ENCODE data around the gene COMMD9.

COMMD9 gene

GRCh38 chr11:36317992-36318391 is 28.8 kb upstream of the COMMD9 start:
- no peaks in the 10 kb centered on the region for H3K79me2 ChIP-seq (ENCODE audit: low read length)
- H3K9me3 ChIP-seq (replicated peaks; ENCODE audit: insufficient read depth, low read length): no peaks in the 10 kb centered on the region
- no peaks in the 10 kb centered on the region for H3K4me1 ChIP-seq (ENCODE audit: low read length)
- H3K4me3 ChIP-seq (ENCODE audit: low read length): no peak overlapping the region
- H3K36me3 ChIP-seq (replicated peaks; ENCODE audit: insufficient read depth, low read length): no peaks in the 10 kb centered on the region
- no peaks in the 10 kb centered on the region for H3K9me2 ChIP-seq (replicated peaks; ENCODE audit: insufficient read depth, low read length)
- no peak overlapping the region for H2AFZ ChIP-seq (ENCODE audit: low read length)
- no peak overlapping the region for H3K4me2 ChIP-seq (ENCODE audit: low read depth, low read length)
- H4K20me1 ChIP-seq (ENCODE audit: insufficient read depth, low read length): no peaks in the 10 kb centered on the region
- TF ChIP-seq CTCF (IDR thresholded peaks at IDR 0.05; ENCODE audit: low read length) (no peak), EZH2phosphoT487 (IDR thresholded peaks at IDR 0.05; ENCODE audit: low read length) (no peak), EZH2 (optimal IDR thresholded peaks at IDR 0.05; ENCODE audit: low read depth, low read length) (no peak)
- H3K9ac ChIP-seq (ENCODE audit: low read length): no peak overlapping the region
- no peak overlapping the region for H3K27ac ChIP-seq (ENCODE audit: low read length)
- H3K27me3 ChIP-seq (replicated peaks; ENCODE audit: insufficient read depth, low read length): no peaks in the 10 kb centered on the region
- H3F3A ChIP-seq (ENCODE audit: insufficient read depth, low read length): no peaks in the 10 kb centered on the region
- no peak for DNase-seq

GRCh38 chr11:36316049-36316448 is 26.8 kb upstream of the COMMD9 start:
- no peak overlapping the region for H2AFZ ChIP-seq (ENCODE audit: low read length)
- no peak overlapping the region for H3K4me2 ChIP-seq (ENCODE audit: low read depth, low read length)
- H3K27ac ChIP-seq (ENCODE audit: low read length): no peak overlapping the region
- H3F3A ChIP-seq (ENCODE audit: insufficient read depth, low read length): no peaks in the 10 kb centered on the region
- H3K79me2 ChIP-seq (ENCODE audit: low read length): no peaks in the 10 kb centered on the region
- no peaks in the 10 kb centered on the region for H3K9me3 ChIP-seq (replicated peaks; ENCODE audit: insufficient read depth, low read length)
- no peaks in the 10 kb centered on the region for H3K36me3 ChIP-seq (replicated peaks; ENCODE audit: insufficient read depth, low read length)
- DNase-seq: no peak
- no peaks in the 10 kb centered on the region for H3K4me1 ChIP-seq (ENCODE audit: low read length)
- H3K9me2 ChIP-seq (replicated peaks; ENCODE audit: insufficient read depth, low read length): no peaks in the 10 kb centered on the region
- no peak for TF ChIP-seq EZH2phosphoT487 (IDR thresholded peaks at IDR 0.05; ENCODE audit: low read length)
- no peak for TF ChIP-seq EZH2 (optimal IDR thresholded peaks at IDR 0.05; ENCODE audit: low read depth, low read length)
- no peak for TF ChIP-seq CTCF (IDR thresholded peaks at IDR 0.05; ENCODE audit: low read length)
- no peak overlapping the region for H3K9ac ChIP-seq (ENCODE audit: low read length)
- H3K4me3 ChIP-seq (ENCODE audit: low read length): no peak overlapping the region
- no peaks in the 10 kb centered on the region for H4K20me1 ChIP-seq (ENCODE audit: insufficient read depth, low read length)
- no peaks in the 10 kb centered on the region for H3K27me3 ChIP-seq (replicated peaks; ENCODE audit: insufficient read depth, low read length)

- Histone ChIP-seq H3K36me3 (replicated peaks; ENCODE audit: insufficient read depth, low read length) (no peaks in the 10 kb centered on the region), H3K9ac (ENCODE audit: low read length) (no peak overlapping the region), H3F3A (ENCODE audit: insufficient read depth, low read length) (no peaks in the 10 kb centered on the region), H3K27ac (ENCODE audit: low read length) (no peak overlapping the region), H2AFZ (ENCODE audit: low read length) (no peak overlapping the region), H3K79me2 (ENCODE audit: low read length) (no peaks in the 10 kb centered on the region), H3K4me2 (ENCODE audit: low read depth, low read length) (no peak overlapping the region), H3K9me3 (replicated peaks; ENCODE audit: insufficient read depth, low read length) (no peaks in the 10 kb centered on the region), H3K4me1 (ENCODE audit: low read length) (no peaks in the 10 kb centered on the region), H3K9me2 (replicated peaks; ENCODE audit: insufficient read depth, low read length) (no peaks in the 10 kb centered on the region), H3K27me3 (replicated peaks; ENCODE audit: insufficient read depth, low read length) (no peaks in the 10 kb centered on the region), H4K20me1 (ENCODE audit: insufficient read depth, low read length) (no peaks in the 10 kb centered on the region), H3K4me3 (ENCODE audit: low read length) (no peak overlapping the region)
- TF ChIP-seq CTCF (IDR thresholded peaks at IDR 0.05; ENCODE audit: low read length) (no peak), EZH2phosphoT487 (IDR thresholded peaks at IDR 0.05; ENCODE audit: low read length) (no peak), EZH2 (optimal IDR thresholded peaks at IDR 0.05; ENCODE audit: low read depth, low read length) (no peak)
- no peak for DNase-seq
These were observed 25.2 kb upstream of the COMMD9 start for GRCh38 chr11:36314434-36314767.

Measured in MM.1S (cell line).